K562 (cell line): ENCODE measurements around the gene ANXA2. TPM values are rescaled to one million over a fixed set of nuclear protein-coding genes. Genes with fewer than 3 reads are reported as not detected.

Source experiments
- ATAC-seq: fragments of 200-7000 bp; cut with Tn5 transposase; 3 replicates; pipeline ENCODE4 v1.9.1; 2020; ENCODE audit warnings: moderate library complexity
- BruUV-seq: library from RNA; stranded (reverse); fragments of 400-500 nt; replicated peaks from 2 replicates; lab custom pipeline; 2021; lab: Mats Ljungman, UMichigan
- CTCF ChIA-PET: fragments of 300-600 bp; formaldehyde crosslinking; extraction: SDS; loops from one replicate; lab custom pipeline; 2021; ENCODE audit warnings: low intra/inter-chr PET ratio; lab: Yijun Ruan, JAX
- POLR2A ChIA-PET: fragments of 300-600, 350-650 bp; sonication (Branson Sonifier 250); formaldehyde crosslinking; extraction: SDS; loops from one replicate; lab custom pipeline; 2021; ENCODE audit warnings: antibody characterized with exemption, inconsistent platforms; lab: Yijun Ruan, JAX
- DNase-seq, 4 experiments: peaks; one replicate each; pipeline versions ENCODE4 v3.0.0 to v3.0.0-alpha.2; 2011 to 2018; ENCODE audit warnings: low spot score in 3 of 4, mixed read lengths in 3 of 4; ENCODE audit errors: extremely low read depth in 1 of 4
- FAIRE-seq: peaks from 2 replicates; lab custom pipeline; 2011; peaks lifted over from hg19 to GRCh38; lab: Jason Lieb, UNC
- H2AFZ ChIP-seq: 2 replicates; pipeline ENCODE4 v1.6.0; 2011; ENCODE audit warnings: low read depth, low read length, control low read depth, inconsistent platforms
- H3K27ac ChIP-seq: fragments of 200-600 bp; 3 replicates; pipeline ENCODE4 v1.8.0; 2011; ENCODE audit warnings: low read depth, mild to moderate bottlenecking, control low read depth, inconsistent platforms, low read length, moderate library complexity, mixed read lengths; ENCODE audit errors: extremely low read depth
- H3K27me3 ChIP-seq, 2 experiments: fragments of 300-600 bp in 1 of 2; 2 replicates in 1 of 2; 3 replicates in 1 of 2; pipeline versions ENCODE4 v1.6.0 to v1.8.0; 2011; ENCODE audit warnings: inconsistent platforms in 2 of 2, low read length in 2 of 2, mild to moderate bottlenecking in 1 of 2, mixed read lengths in 1 of 2, moderate library complexity in 1 of 2; ENCODE audit not compliant: control insufficient read depth in 2 of 2, insufficient read depth in 2 of 2
- H3K36me3 ChIP-seq: fragments of 300-600 bp; 3 replicates; pipeline ENCODE4 v1.8.0; 2011; ENCODE audit warnings: mild to moderate bottlenecking, low read length, inconsistent platforms; ENCODE audit not compliant: control insufficient read depth, insufficient read depth
- H3K4me1 ChIP-seq, 2 experiments: fragments of 200-600 bp in 1 of 2; replicated peaks in 1 of 2; 2 replicates in 1 of 2; 3 replicates in 1 of 2; pipeline versions ENCODE4 v1.5.1 to v1.8.0; 2011; ENCODE audit warnings: inconsistent platforms in 2 of 2, low read length in 2 of 2, mild to moderate bottlenecking in 1 of 2, mixed read lengths in 1 of 2, moderate library complexity in 1 of 2; ENCODE audit not compliant: control insufficient read depth in 2 of 2, insufficient read depth in 2 of 2
- H3K4me2 ChIP-seq: 2 replicates; pipeline ENCODE4 v1.6.1; 2011; ENCODE audit warnings: low read length, control low read depth, inconsistent platforms, mixed read lengths; ENCODE audit not compliant: insufficient read depth
- H3K4me3 ChIP-seq: fragments of 200-600 bp; sonication (generic), shearing (Covaris generic); 2 replicates; pipeline ENCODE4 v1.5.1; 2016; ENCODE audit warnings: control low read depth, inconsistent platforms
- H3K79me2 ChIP-seq: fragments of 200-600 bp; 3 replicates; pipeline ENCODE4 v1.8.0; 2011; ENCODE audit warnings: low read length, inconsistent platforms; ENCODE audit not compliant: control insufficient read depth, insufficient read depth
- H3K9ac ChIP-seq, 2 experiments: 2 replicates each; pipeline versions ENCODE4 v1.6.0 to v1.6.1; 2011; ENCODE audit warnings: low read depth in 2 of 2, low read length in 2 of 2, control low read depth in 1 of 2, inconsistent platforms in 1 of 2, mild to moderate bottlenecking in 1 of 2, mixed read lengths in 1 of 2; ENCODE audit not compliant: insufficient read depth in 1 of 2
- H3K9me1 ChIP-seq: one replicate; pipeline ENCODE4 v1.6.0; 2011; ENCODE audit warnings: inconsistent platforms, mild to moderate bottlenecking, low read length, moderate library complexity; ENCODE audit not compliant: control insufficient read depth, insufficient read depth
- H3K9me3 ChIP-seq: replicated peaks from 2 replicates; pipeline ENCODE4 v1.5.1; 2011; ENCODE audit warnings: low read depth, low read length, inconsistent platforms; ENCODE audit not compliant: control insufficient read depth, insufficient read depth
- H4K20me1 ChIP-seq: replicated peaks from 2 replicates; pipeline ENCODE4 v1.6.1; 2011; ENCODE audit warnings: low read length, inconsistent platforms, mixed read lengths; ENCODE audit not compliant: control insufficient read depth, insufficient read depth
- DEAF1 ChIP-seq: fragments of 450-650 bp; formaldehyde crosslinking; IDR thresholded peaks from 2 replicates; pipeline ENCODE4 v1.4.0; 2020; ENCODE audit warnings: mild to moderate bottlenecking, moderate library complexity
- E2F6 ChIP-seq, 2 experiments: IDR thresholded peaks; 2 replicates each; pipeline ENCODE4 v1.6.1; 2011; ENCODE audit warnings: borderline replicate concordance in 1 of 2, control low read depth in 1 of 2, low read depth in 1 of 2, low read length in 1 of 2, mild to moderate bottlenecking in 1 of 2, mixed read lengths in 1 of 2, moderate library complexity in 1 of 2; ENCODE audit not compliant: insufficient read depth in 1 of 2, insufficient read length in 1 of 2, poor library complexity in 1 of 2, severe bottlenecking in 1 of 2; ENCODE audit errors: extremely low read depth in 1 of 2
- EP300 ChIP-seq: IDR thresholded peaks from 2 replicates; pipeline ENCODE4 v1.6.1; 2012; ENCODE audit warnings: low read length, improper control_type of control experiment
- ILF3 ChIP-seq: fragments of 450-650 bp; IDR thresholded peaks from 2 replicates; pipeline ENCODE4 v1.6.1; 2018; ENCODE audit warnings: antibody characterized with exemption, mild to moderate bottlenecking, moderate library complexity, borderline replicate concordance
- MAFF ChIP-seq: IDR thresholded peaks from 2 replicates; pipeline ENCODE4 v1.6.1; 2012; ENCODE audit warnings: low read length, improper control_type of control experiment
- MBD2 ChIP-seq: sonication (generic); IDR thresholded peaks from 2 replicates; pipeline ENCODE4 v1.6.1; 2016; ENCODE audit warnings: low read depth, borderline replicate concordance
- RBM25 ChIP-seq: fragments of 200-400 bp; formaldehyde crosslinking; IDR thresholded peaks from 2 replicates; pipeline ENCODE4 v1.6.1; 2018; ENCODE audit warnings: low read length, low read depth, moderate library complexity; ENCODE audit not compliant: severe bottlenecking
- SNAPC5 ChIP-seq: fragments of 250-450 bp; sonication (Bioruptor Pico); IDR thresholded peaks from 2 replicates; pipeline ENCODE4 v1.8.0; 2021; ENCODE audit warnings: moderate library complexity, mild to moderate bottlenecking, inconsistent platforms
- ZNF280A ChIP-seq: fragments of 450-650 bp; IDR thresholded peaks from 2 replicates; pipeline ENCODE4 v1.6.1; 2018; ENCODE audit warnings: mild to moderate bottlenecking, low read depth; ENCODE audit not compliant: partially characterized antibody
- WGBS: fragments of 100-300 bp; shearing (Covaris generic); methylation state at CpG from one replicate; pipeline ENCODE4 v1.1.6; 2016; ENCODE audit warnings: low coverage, mixed read lengths; ENCODE audit not compliant: insufficient coverage; ENCODE audit errors: missing lambda C conversion rate; 5-methylcytosine and 5-hydroxymethylcytosine counted together
- in situ Hi-C: fragments of 300-500 bp; cut with MboI; formaldehyde crosslinking; loops from 4 replicates; pipeline ENCODE4 v1.15.0; 2018; ENCODE audit warnings: inconsistent platforms, mixed read lengths
- intact Hi-C: fragments of 100-400 bp; cut with micrococcal nuclease; formaldehyde crosslinking; loops from 2 replicates; pipeline ENCODE4 v1.14.2; 2022
- polyA plus RNA-seq, 8 experiments: library from polyadenylated mRNA; depleted of rRNA in 4 of 8; stranded (reverse) in 5 of 8; unstranded in 3 of 8; fragments of >200 nt; fragmentation: Nextera tagmentation in 2 of 8; fragmentation: Illumina TruSeq in 1 of 8; extraction: Ambion mirVana in 2 of 8; extraction: Trizol in 1 of 8; gene quantifications; 2 replicates each; pipeline versions ENCODE4 v1.2.1 to v1.2.3, GENCODE V29; 2011 to 2014; ENCODE audit warnings: inconsistent platforms in 1 of 8, missing spikeins in 1 of 8
- total RNA-seq, 7 experiments: library from RNA; depleted of rRNA in 6 of 7; stranded (reverse); fragments of >200 nt in 6 of 7; fragmentation: Illumina TruSeq in 2 of 7; extraction: Trizol in 2 of 7; gene quantifications; 2 replicates each; pipeline versions ENCODE4 v1.2.1 to v1.2.3, GENCODE V29; 2011 to 2021; ENCODE audit warnings: low replicate concordance in 1 of 7

ANXA2 gene
- total and polyA plus RNA-seq, 9 of the 15 experiments (the other 6 are each of a cell fraction or from before 2014, with no cell fraction given): 301 to 1,102 (median 452) TPM

- no peaks in the 10 kb centered on the region for H3K27me3 ChIP-seq
- peaks cover 51% of the 10 kb centered on the region; the same call in 2 of the 3 replicates for H3K36me3 ChIP-seq
- H3K9me1 ChIP-seq: no peaks in the 10 kb centered on the region
- intact Hi-C loops (no loop called here), in situ Hi-C loops (no loop called here)
- no peaks in the 10 kb centered on the region for H4K20me1 ChIP-seq
- H2AFZ ChIP-seq: no peak overlapping the region
- ATAC-seq (no peak), DNase-seq (no peak), FAIRE-seq (no peak)
- H3K4me2 ChIP-seq: no peak overlapping the region
- CTCF ChIA-PET: no interaction called here
- H3K79me2 ChIP-seq: no peaks in the 10 kb centered on the region
- no peaks in the 10 kb centered on the region for H3K4me1 ChIP-seq
- H3K4me3 ChIP-seq: no peak overlapping the region
- TF ChIP-seq E2F6 (IDR thresholded peaks at IDR 0.05; ENCODE audit: borderline replicate concordance in 1 of 2, extremely low read depth in 1 of 2, insufficient read depth in 1 of 2, insufficient read length in 1 of 2, low read depth in 1 of 2, low read length in 1 of 2, poor library complexity in 1 of 2, severe bottlenecking in 1 of 2) (no peak), RBM25 (no peak), ZNF280A (no peak), MBD2 (no peak), EP300 (no peak), MAFF (no peak), ILF3 (no peak), SNAPC5 (CRISPR knock-in tag) (no peak), DEAF1 (CRISPR knock-in tag) (no peak)
- 88% methylated on average over 1 of the region's 1 CpG for WGBS
- no peaks in the 10 kb centered on the region for H3K9me3 ChIP-seq
- POLR2A ChIA-PET: no interaction called here
- no peak overlapping the region for H3K9ac ChIP-seq
- H3K27ac ChIP-seq: no peak overlapping the region
- no TSS peak for BruUV-seq
These were observed 40.9 kb upstream of the ANXA2 start for GRCh38 chr15:60438646-60439045.
